HL-60 (cell line): ENCODE data around the gene WDR37.

ENCODE experiments used
- DNase-seq, 2 experiments: peaks; one replicate each; pipeline ENCODE4 v3.0.0-alpha.2; 2010 to 2020; ENCODE audit warnings: low read depth in 1 of 2, low spot score in 1 of 2
- H3K27ac ChIP-seq: fragments of 250-450 bp; sonication (Bioruptor Pico); replicated peaks from 2 replicates; pipeline ENCODE4 v1.5.1; 2020; ENCODE audit warnings: mild to moderate bottlenecking, moderate library complexity
- H3K27me3 ChIP-seq: fragments of 250-450 bp; sonication (Bioruptor Pico); 2 replicates; pipeline ENCODE4 v1.5.1; 2021; ENCODE audit warnings: mild to moderate bottlenecking, moderate library complexity; ENCODE audit not compliant: insufficient read depth, poor library complexity, severe bottlenecking
- H3K4me3 ChIP-seq: replicated peaks from 2 replicates; pipeline ENCODE4 v1.5.1; 2011; ENCODE audit warnings: mild to moderate bottlenecking, control low read depth, low read length; ENCODE audit not compliant: insufficient read depth
- GABPA ChIP-seq: IDR thresholded peaks from 2 replicates; pipeline ENCODE4 v1.6.1; 2012; ENCODE audit warnings: low read depth
- POLR2AphosphoS5 ChIP-seq: IDR thresholded peaks from 2 replicates; pipeline ENCODE4 v1.6.1; 2012; ENCODE audit warnings: low read depth
- REST ChIP-seq: IDR thresholded peaks from 2 replicates; pipeline ENCODE4 v1.6.1; 2012; ENCODE audit warnings: low read depth; ENCODE audit not compliant: insufficient replicate concordance
- SPI1 ChIP-seq: IDR thresholded peaks from 2 replicates; pipeline ENCODE4 v1.6.1; 2012; ENCODE audit warnings: low read depth, mild to moderate bottlenecking, borderline replicate concordance
- TF ChIP-seq, protein P1 (sequence below): IDR thresholded peaks from one replicate; pipeline ENCODE4 v1.5.1; 2011; ENCODE audit warnings: low read length, control low read depth, inconsistent platforms; ENCODE audit not compliant: insufficient read depth

The WDR37 gene

GRCh38 chr10:1179346-1180070 is 123.3 kb downstream of the WDR37 start:
- no peak for TF ChIP-seq POLR2AphosphoS5
- TF ChIP-seq, protein P1, sequence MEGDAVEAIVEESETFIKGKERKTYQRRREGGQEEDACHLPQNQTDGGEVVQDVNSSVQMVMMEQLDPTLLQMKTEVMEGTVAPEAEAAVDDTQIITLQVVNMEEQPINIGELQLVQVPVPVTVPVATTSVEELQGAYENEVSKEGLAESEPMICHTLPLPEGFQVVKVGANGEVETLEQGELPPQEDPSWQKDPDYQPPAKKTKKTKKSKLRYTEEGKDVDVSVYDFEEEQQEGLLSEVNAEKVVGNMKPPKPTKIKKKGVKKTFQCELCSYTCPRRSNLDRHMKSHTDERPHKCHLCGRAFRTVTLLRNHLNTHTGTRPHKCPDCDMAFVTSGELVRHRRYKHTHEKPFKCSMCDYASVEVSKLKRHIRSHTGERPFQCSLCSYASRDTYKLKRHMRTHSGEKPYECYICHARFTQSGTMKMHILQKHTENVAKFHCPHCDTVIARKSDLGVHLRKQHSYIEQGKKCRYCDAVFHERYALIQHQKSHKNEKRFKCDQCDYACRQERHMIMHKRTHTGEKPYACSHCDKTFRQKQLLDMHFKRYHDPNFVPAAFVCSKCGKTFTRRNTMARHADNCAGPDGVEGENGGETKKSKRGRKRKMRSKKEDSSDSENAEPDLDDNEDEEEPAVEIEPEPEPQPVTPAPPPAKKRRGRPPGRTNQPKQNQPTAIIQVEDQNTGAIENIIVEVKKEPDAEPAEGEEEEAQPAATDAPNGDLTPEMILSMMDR, result no peak
- no peak for TF ChIP-seq REST
- no peak for TF ChIP-seq SPI1
- TF ChIP-seq GABPA, result no peak
- no peaks in the 10 kb centered on the region for H3K27me3 ChIP-seq
- H3K27ac ChIP-seq, result no peak overlapping the region
- DNase-seq, result no peak
- H3K4me3 ChIP-seq, result no peak overlapping the region

GRCh38 chr10:1180071-1180730 is 124.0 kb downstream of the WDR37 start:
- Histone ChIP-seq H3K4me3 (no peak overlapping the region), H3K27ac (no peak overlapping the region), H3K27me3 (no peaks in the 10 kb centered on the region)
- DNase-seq, result no peak
- TF ChIP-seq REST (no peak), SPI1 (no peak), POLR2AphosphoS5 (no peak), GABPA (no peak)
- TF ChIP-seq, protein P1, result no peak

- no peak for DNase-seq
- no peaks in the 10 kb centered on the region for H3K27me3 ChIP-seq
- H3K4me3 ChIP-seq, result no peak overlapping the region
- no peak overlapping the region for H3K27ac ChIP-seq
- no peak for TF ChIP-seq REST
- no peak for TF ChIP-seq GABPA
- TF ChIP-seq, protein P1, result no peak
- no peak for TF ChIP-seq SPI1
- no peak for TF ChIP-seq POLR2AphosphoS5
Measured at GRCh38 chr10:1180836-1181235, 124.7 kb downstream of the WDR37 start.
